ENCODE data around the gene UNC93B1. TPM values are rescaled to one million over a fixed set of nuclear protein-coding genes. Genes with fewer than 3 reads are reported as not detected.
"Not testable (repeated sequence)": the region's sequence is repeated elsewhere in the genome, so short reads cannot be mapped to it uniquely, and the experiment has no call there.

UNC93B1 gene
- total RNA-seq, 2 donors from 2014 or later: 31.5 to 41.7 TPM

DNA sequence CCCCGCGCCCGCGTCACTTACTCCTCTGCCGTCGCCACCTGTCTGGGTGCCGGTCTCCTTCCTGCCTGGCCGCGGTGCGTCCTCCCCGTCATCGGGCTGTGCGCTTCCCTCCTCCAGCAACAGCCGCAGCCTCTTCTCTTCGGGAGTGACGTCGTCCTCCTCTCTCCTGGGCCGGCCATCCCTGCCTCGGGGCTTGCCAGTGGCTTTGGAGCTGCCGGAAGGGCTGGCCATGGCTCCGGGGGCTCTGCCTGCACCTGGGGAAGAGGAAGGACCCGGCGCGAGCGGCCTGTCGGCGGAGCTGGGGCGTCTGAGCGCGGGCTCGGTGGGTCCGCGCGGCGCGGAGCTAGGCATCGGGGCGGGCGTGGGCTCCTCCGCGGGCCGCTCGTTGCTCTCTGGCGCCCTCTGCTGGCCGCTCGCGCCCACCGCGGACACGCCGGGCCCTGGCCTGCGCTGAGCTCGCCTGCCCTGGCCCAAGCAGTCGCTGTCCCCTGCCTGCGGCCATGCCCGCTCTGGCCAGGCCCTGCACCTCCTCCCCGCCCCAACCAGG is 48.4 kb downstream of the UNC93B1 start:
- H3K27me3 ChIP-seq (replicated peaks; ENCODE audit: insufficient read depth): not testable (repeated sequence)
- 0% methylated on average over 2 of the region's 57 CpGs for WGBS

DNA sequence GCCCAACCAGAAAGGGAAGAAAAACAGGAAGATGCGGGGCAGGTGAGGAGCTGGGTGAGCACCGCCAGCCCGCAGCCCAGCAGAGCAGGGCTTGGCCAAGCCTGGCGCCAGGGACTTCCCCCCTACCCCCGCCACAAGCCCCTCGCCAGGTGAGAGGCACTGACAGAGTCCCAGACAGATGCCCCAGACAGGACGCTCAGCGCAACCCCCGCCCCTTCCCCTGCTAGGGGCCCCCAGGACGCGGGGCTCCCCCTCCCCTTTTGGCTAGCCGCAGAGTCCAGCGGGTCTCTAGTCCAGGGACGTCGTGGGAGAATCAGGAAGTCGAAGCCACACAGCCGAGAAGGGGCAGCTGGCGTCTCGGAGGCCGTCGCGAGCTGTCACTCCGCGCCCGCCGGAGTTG is 48.9 kb downstream of the UNC93B1 start:
- H3K27me3 ChIP-seq (replicated peaks; ENCODE audit: insufficient read depth); DNase-seq (ENCODE audit: low spot score); H3K36me3 ChIP-seq; intact Hi-C loops (cut with DNase I); H3K4me1 ChIP-seq (replicated peaks); H3K9me3 ChIP-seq: not testable (repeated sequence)
- peak overlapping the region; percentile 37 to 52 for H3K4me3 ChIP-seq
- H3K27ac ChIP-seq: peak overlapping the region; percentile 53 to 56
- 0% methylated on average over 2 of the region's 26 CpGs for WGBS

More for the DNA sequence above, 48.4 kb downstream of the UNC93B1 start:
- peak; percentile 62 for DNase-seq (ENCODE audit: low spot score)
- TF ChIP-seq, protein P1, sequence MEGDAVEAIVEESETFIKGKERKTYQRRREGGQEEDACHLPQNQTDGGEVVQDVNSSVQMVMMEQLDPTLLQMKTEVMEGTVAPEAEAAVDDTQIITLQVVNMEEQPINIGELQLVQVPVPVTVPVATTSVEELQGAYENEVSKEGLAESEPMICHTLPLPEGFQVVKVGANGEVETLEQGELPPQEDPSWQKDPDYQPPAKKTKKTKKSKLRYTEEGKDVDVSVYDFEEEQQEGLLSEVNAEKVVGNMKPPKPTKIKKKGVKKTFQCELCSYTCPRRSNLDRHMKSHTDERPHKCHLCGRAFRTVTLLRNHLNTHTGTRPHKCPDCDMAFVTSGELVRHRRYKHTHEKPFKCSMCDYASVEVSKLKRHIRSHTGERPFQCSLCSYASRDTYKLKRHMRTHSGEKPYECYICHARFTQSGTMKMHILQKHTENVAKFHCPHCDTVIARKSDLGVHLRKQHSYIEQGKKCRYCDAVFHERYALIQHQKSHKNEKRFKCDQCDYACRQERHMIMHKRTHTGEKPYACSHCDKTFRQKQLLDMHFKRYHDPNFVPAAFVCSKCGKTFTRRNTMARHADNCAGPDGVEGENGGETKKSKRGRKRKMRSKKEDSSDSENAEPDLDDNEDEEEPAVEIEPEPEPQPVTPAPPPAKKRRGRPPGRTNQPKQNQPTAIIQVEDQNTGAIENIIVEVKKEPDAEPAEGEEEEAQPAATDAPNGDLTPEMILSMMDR (IDR thresholded peaks at IDR 0.05): peak; percentile 61 to 77 (median 71)
- Histone ChIP-seq H3K4me3 (peak overlapping the region; percentile 37 to 52), H3K27ac (peak overlapping the region; percentile 53 to 56)
- H3K9me3 ChIP-seq; H3K4me1 ChIP-seq (replicated peaks); H3K36me3 ChIP-seq; intact Hi-C loops (cut with DNase I): not testable (repeated sequence)

GRCh38 chr11:67954251-67954650 is 49.6 kb downstream of the UNC93B1 start:
- H3K4me1 ChIP-seq (replicated peaks); H3K27ac ChIP-seq; H3K27me3 ChIP-seq (replicated peaks; ENCODE audit: insufficient read depth); H3K9me3 ChIP-seq; DNase-seq (ENCODE audit: low spot score); H3K36me3 ChIP-seq; H3K4me3 ChIP-seq; intact Hi-C loops (cut with DNase I): not testable (repeated sequence)
- WGBS: 96% methylated on average over 12 of the region's 14 CpGs

DNA sequence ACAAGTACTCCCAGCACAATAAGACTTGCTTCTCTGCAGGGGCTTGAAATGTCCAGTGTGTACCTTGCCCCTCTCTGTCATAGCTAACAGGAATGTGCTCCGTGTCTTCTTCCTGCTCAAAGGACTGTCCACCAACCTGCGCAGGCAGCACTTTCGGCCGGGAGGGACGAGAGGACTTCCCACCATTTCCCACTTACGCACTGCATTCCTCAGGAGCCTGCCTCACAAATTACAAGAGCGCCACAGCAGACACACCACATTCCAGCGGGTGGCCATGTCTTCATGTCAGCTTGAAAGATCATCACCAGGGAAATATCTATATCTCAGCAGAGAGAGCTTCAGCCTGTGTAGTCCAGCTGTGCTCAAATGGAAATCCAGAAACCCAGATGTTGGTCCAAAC is 53.2 kb downstream of the UNC93B1 start:
- H3K36me3 ChIP-seq; H3K27me3 ChIP-seq (replicated peaks; ENCODE audit: insufficient read depth); H3K4me1 ChIP-seq (replicated peaks); H3K4me3 ChIP-seq; DNase-seq (ENCODE audit: low spot score); H3K27ac ChIP-seq; H3K9me3 ChIP-seq; intact Hi-C loops (cut with DNase I): not testable (repeated sequence)
- 80% methylated on average over 8 of the region's 8 CpGs for WGBS

GRCh38 chr11:67947785-67948184 is 56.1 kb downstream of the UNC93B1 start:
- H3K9me3 ChIP-seq; H3K36me3 ChIP-seq; DNase-seq (ENCODE audit: low spot score); H3K27ac ChIP-seq; intact Hi-C loops (cut with DNase I); H3K27me3 ChIP-seq (replicated peaks; ENCODE audit: insufficient read depth); H3K4me3 ChIP-seq; H3K4me1 ChIP-seq (replicated peaks): not testable (repeated sequence)
- WGBS: 86% methylated on average over 3 of the region's 7 CpGs

DNA sequence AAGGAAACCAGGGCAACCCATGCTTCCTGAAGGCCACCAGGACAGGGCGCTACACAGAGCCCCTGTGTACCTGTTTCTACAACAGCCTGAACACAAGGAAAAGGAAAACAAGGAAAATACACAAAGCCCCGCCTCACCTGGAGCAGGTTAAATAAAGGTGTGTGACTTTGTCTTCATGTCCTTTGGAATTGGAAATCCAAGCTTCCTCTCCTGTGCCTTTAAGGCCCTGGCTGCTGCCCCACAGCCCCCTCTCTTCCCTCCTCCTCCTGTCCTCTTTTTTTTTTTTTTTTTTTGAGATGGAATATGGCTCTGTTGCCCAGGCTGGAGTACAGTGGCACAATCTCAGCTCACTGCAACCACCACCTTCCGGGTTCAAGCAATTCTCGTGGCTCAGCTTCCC is 57.5 kb downstream of the UNC93B1 start:
- H3K9me3 ChIP-seq; H3K27me3 ChIP-seq (replicated peaks; ENCODE audit: insufficient read depth); H3K27ac ChIP-seq; H3K4me3 ChIP-seq; intact Hi-C loops (cut with DNase I); H3K36me3 ChIP-seq; H3K4me1 ChIP-seq (replicated peaks): not testable (repeated sequence)
- peak; percentile 10 for DNase-seq (ENCODE audit: low spot score)
- 83% methylated on average over 4 of the region's 4 CpGs for WGBS

- TF ChIP-seq, protein P1 (IDR thresholded peaks at IDR 0.05): peak in 2 of 4 experiments; percentile 8 to 25
- H3K27me3 ChIP-seq (replicated peaks; ENCODE audit: insufficient read depth); DNase-seq (ENCODE audit: low spot score); H3K36me3 ChIP-seq; H3K9me3 ChIP-seq; H3K27ac ChIP-seq; H3K4me3 ChIP-seq; H3K4me1 ChIP-seq (replicated peaks); intact Hi-C loops (cut with DNase I): not testable (repeated sequence)
- WGBS: 60% methylated on average over 1 of the region's 5 CpGs
These were observed 60.5 kb downstream of the UNC93B1 start for GRCh38 chr11:67943406-67943805.

Small RNAs within 50 kb of the gene (microRNA-seq; reads per million reads assigned to microRNA genes)
- gene MIR4691: not detected
- 0.25 reads per million for gene MIR6753
- gene MIR7113: 0.67 reads per million

Small RNAs within 50 kb of the gene (small RNA-seq; reads per million reads assigned to genes)
- gene MIR6753: 0.28 to 0.60 reads per million in 2 donors

Other genes with a start within 250 kb of the UNC93B1 start
- 1 to 10 TPM; 7.2 to 7.9 TPM for gene ALDH3B1, start 6.2 kb upstream of the UNC93B1 start, total RNA-seq
- 100 to 1,000 TPM; 247 to 274 TPM for gene NDUFS8, start 26.6 kb upstream of the UNC93B1 start, total RNA-seq
- gene TCIRG1, start 34.9 kb upstream of the UNC93B1 start, total RNA-seq: 100 to 1,000 TPM; 114 to 118 TPM
- gene CHKA, start 117.3 kb upstream of the UNC93B1 start, total RNA-seq: 10 to 100 TPM; 88.6 to 93.4 TPM
- 10 to 100 TPM; 41.0 to 57.7 TPM for gene KMT5B, start 209.2 kb upstream of the UNC93B1 start, total RNA-seq

All from prostate gland (tissue), 2 donors.